ENCODE data around the gene SAXO1.

DNA sequence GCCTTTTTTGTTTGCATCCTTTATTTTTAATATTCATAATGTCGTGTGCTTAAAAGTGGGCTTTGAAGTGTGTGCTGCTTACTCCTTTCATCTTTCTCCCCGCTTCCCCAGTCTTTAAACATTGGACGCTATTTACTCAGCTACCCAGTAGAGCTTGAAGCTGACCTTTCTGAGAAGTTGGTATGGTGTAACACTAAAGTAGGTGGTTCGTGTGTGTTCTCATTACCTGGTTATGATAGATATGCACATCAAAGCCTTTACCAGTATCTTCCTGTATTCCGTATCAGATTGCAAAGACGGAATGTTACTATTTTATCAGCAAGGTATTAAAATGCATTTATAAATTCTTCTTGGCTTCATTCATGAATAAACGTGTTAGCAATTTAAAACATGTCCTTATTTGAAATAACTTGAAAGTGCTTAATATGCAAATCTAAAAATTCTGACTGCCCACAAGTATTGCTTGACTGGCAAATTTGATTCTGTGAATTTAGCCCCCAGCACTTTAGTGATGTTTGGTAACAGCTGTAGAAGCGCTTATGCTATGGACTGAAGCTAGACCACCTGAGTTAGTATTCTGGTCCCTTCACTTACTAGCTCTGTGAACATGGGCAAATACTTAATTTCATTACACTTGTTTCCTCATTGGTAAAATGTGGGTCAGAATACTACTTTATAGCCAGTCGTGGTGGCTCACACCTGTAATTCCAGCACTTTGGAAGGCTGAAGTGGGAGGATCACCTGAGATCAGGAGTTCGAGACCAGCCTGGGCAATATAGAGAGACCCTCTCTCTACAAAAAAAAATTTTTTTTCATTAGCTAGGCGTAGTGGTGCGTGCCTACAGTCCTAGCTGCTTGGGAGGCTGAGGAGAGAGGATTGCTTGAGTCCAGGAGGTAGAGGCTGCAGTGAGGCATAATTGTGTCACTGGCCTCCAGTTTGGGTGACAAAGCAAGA lies 17.9 kb upstream of the SAXO1 start:
- TF ChIP-seq, protein P1, sequence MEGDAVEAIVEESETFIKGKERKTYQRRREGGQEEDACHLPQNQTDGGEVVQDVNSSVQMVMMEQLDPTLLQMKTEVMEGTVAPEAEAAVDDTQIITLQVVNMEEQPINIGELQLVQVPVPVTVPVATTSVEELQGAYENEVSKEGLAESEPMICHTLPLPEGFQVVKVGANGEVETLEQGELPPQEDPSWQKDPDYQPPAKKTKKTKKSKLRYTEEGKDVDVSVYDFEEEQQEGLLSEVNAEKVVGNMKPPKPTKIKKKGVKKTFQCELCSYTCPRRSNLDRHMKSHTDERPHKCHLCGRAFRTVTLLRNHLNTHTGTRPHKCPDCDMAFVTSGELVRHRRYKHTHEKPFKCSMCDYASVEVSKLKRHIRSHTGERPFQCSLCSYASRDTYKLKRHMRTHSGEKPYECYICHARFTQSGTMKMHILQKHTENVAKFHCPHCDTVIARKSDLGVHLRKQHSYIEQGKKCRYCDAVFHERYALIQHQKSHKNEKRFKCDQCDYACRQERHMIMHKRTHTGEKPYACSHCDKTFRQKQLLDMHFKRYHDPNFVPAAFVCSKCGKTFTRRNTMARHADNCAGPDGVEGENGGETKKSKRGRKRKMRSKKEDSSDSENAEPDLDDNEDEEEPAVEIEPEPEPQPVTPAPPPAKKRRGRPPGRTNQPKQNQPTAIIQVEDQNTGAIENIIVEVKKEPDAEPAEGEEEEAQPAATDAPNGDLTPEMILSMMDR (IDR thresholded peaks at IDR 0.05; ENCODE audit: insufficient read depth, low read length) = no peak
- TF ChIP-seq, protein P2, sequence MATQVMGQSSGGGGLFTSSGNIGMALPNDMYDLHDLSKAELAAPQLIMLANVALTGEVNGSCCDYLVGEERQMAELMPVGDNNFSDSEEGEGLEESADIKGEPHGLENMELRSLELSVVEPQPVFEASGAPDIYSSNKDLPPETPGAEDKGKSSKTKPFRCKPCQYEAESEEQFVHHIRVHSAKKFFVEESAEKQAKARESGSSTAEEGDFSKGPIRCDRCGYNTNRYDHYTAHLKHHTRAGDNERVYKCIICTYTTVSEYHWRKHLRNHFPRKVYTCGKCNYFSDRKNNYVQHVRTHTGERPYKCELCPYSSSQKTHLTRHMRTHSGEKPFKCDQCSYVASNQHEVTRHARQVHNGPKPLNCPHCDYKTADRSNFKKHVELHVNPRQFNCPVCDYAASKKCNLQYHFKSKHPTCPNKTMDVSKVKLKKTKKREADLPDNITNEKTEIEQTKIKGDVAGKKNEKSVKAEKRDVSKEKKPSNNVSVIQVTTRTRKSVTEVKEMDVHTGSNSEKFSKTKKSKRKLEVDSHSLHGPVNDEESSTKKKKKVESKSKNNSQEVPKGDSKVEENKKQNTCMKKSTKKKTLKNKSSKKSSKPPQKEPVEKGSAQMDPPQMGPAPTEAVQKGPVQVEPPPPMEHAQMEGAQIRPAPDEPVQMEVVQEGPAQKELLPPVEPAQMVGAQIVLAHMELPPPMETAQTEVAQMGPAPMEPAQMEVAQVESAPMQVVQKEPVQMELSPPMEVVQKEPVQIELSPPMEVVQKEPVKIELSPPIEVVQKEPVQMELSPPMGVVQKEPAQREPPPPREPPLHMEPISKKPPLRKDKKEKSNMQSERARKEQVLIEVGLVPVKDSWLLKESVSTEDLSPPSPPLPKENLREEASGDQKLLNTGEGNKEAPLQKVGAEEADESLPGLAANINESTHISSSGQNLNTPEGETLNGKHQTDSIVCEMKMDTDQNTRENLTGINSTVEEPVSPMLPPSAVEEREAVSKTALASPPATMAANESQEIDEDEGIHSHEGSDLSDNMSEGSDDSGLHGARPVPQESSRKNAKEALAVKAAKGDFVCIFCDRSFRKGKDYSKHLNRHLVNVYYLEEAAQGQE (IDR thresholded peaks at IDR 0.05; ENCODE audit: insufficient replicate concordance, low read depth) = no peak
- TF ChIP-seq POLR2AphosphoS5 (IDR thresholded peaks at IDR 0.05; ENCODE audit: low read depth) = no peak
- TF ChIP-seq GABPA (IDR thresholded peaks at IDR 0.05; ENCODE audit: low read depth) = no peak

Measured in HL-60 (cell line).